Activated naive CD4-positive, alpha-beta T cell treated with anti-CD3 and anti-CD28 coated beads for 36 hours (primary cell): Measurements from ENCODE around the gene DLGAP1. TPM values are rescaled to one million over a fixed set of nuclear protein-coding genes. Genes with fewer than 3 reads are reported as not detected.

ENCODE experiments used
- CTCF ChIA-PET: fragments of 350-600 bp; sonication (Branson Sonifier 250); formaldehyde crosslinking; loops from one replicate; lab custom pipeline; 2021; ENCODE audit warnings: antibody characterized with exemption; lab: Charles Lee
- DNase-seq: peaks from one replicate; pipeline ENCODE4 v3.0.0-alpha.2; 2020
- H3K27ac Mint-ChIP-seq: one replicate; pipeline ENCODE4 v1.8.0; 2021; ENCODE audit warnings: mild to moderate bottlenecking, mixed read lengths
- H3K27me3 Mint-ChIP-seq: one replicate; pipeline ENCODE4 v1.8.0; 2021; ENCODE audit warnings: low read depth, mixed read lengths
- H3K36me3 Mint-ChIP-seq: one replicate; pipeline ENCODE4 v1.8.0; 2021; ENCODE audit warnings: low read depth, mixed read lengths
- H3K4me1 Mint-ChIP-seq: one replicate; pipeline ENCODE4 v1.8.0; 2021; ENCODE audit warnings: low read depth, mixed read lengths
- H3K4me3 Mint-ChIP-seq: one replicate; pipeline ENCODE4 v1.8.0; 2021; ENCODE audit warnings: mild to moderate bottlenecking, moderate library complexity, mixed read lengths
- H3K9me3 Mint-ChIP-seq: one replicate; pipeline ENCODE4 v1.8.0; 2021; ENCODE audit warnings: mixed read lengths
- intact Hi-C: fragments of 100-400 bp; cut with micrococcal nuclease; formaldehyde crosslinking; loops from one replicate; pipeline ENCODE4 v1.15.1; 2023
- total RNA-seq, 2 experiments: library from RNA; stranded (reverse); gene quantifications; one replicate each; pipeline ENCODE4 v1.2.3, GENCODE V29; 2021

Gene DLGAP1
- total RNA-seq, 2 experiments from 2014 or later, result not detected

- intact Hi-C loops, result no loop called here
- no peaks in the 10 kb centered on the region for H3K36me3 Mint-ChIP-seq
- H3K9me3 Mint-ChIP-seq, result no peaks in the 10 kb centered on the region
- CTCF ChIA-PET, result no interaction called here
- DNase-seq, result no peak
- H3K27ac Mint-ChIP-seq, result no peak overlapping the region
- no peaks in the 10 kb centered on the region for H3K4me1 Mint-ChIP-seq
- peaks cover 3% of the 10 kb centered on the region for H3K27me3 Mint-ChIP-seq
- H3K4me3 Mint-ChIP-seq, result no peak overlapping the region
Measured at GRCh38 chr18:3952031-3952430, 503.1 kb downstream of the DLGAP1 start.

- Mint-ChIP-seq H3K4me3 (no peak overlapping the region), H3K4me1 (no peaks in the 10 kb centered on the region), H3K9me3 (no peaks in the 10 kb centered on the region), H3K27me3 (peaks cover 3% of the 10 kb centered on the region), H3K36me3 (no peaks in the 10 kb centered on the region), H3K27ac (no peak overlapping the region)
- CTCF ChIA-PET, result no interaction called here
- no peak for DNase-seq
- intact Hi-C loops, result no loop called here
Measured at GRCh38 chr18:3950668-3951404, 504.3 kb downstream of the DLGAP1 start.

- Mint-ChIP-seq H3K27ac (no peak overlapping the region), H3K4me1 (no peaks in the 10 kb centered on the region), H3K27me3 (peaks cover 3% of the 10 kb centered on the region), H3K36me3 (no peaks in the 10 kb centered on the region), H3K4me3 (no peak overlapping the region), H3K9me3 (no peaks in the 10 kb centered on the region)
- intact Hi-C loops, result no loop called here
- CTCF ChIA-PET, result no interaction called here
- DNase-seq, result no peak
Measured at GRCh38 chr18:3948958-3949357, 506.1 kb downstream of the DLGAP1 start.

GRCh38 chr18:3947383-3947782 is 507.7 kb downstream of the DLGAP1 start:
- H3K9me3 Mint-ChIP-seq, result no peaks in the 10 kb centered on the region
- no peak for DNase-seq
- H3K27ac Mint-ChIP-seq, result no peak overlapping the region
- no peaks in the 10 kb centered on the region for H3K4me1 Mint-ChIP-seq
- no peak overlapping the region for H3K4me3 Mint-ChIP-seq
- CTCF ChIA-PET, result interaction anchor here (0.9 kb wide), 2 partner anchors 15 to 104 kb away, joined by 3 read pairs; no protein-coding TSS in a partner anchor
- no peaks in the 10 kb centered on the region for H3K27me3 Mint-ChIP-seq
- intact Hi-C loops, result no loop called here
- H3K36me3 Mint-ChIP-seq, result no peaks in the 10 kb centered on the region

GRCh38 chr18:3935305-3935704 is 519.8 kb downstream of the DLGAP1 start:
- Mint-ChIP-seq H3K27me3 (no peaks in the 10 kb centered on the region), H3K4me3 (no peak overlapping the region), H3K9me3 (peaks cover 2% of the 10 kb centered on the region), H3K27ac (no peak overlapping the region), H3K36me3 (no peaks in the 10 kb centered on the region), H3K4me1 (no peaks in the 10 kb centered on the region)
- intact Hi-C loops, result no loop called here
- DNase-seq, result no peak
- CTCF ChIA-PET, result interaction anchor here (0.6 kb wide), 1 partner anchor 8 kb away, joined by 4 read pairs; no protein-coding TSS in a partner anchor

- intact Hi-C loops, result no loop called here
- CTCF ChIA-PET, result interaction anchor here (1.2 kb wide), 1 partner anchor 16 kb away, joined by 3 read pairs; no protein-coding TSS in a partner anchor
- Mint-ChIP-seq H3K27me3 (no peaks in the 10 kb centered on the region), H3K27ac (no peak overlapping the region), H3K4me3 (no peak overlapping the region), H3K9me3 (no peaks in the 10 kb centered on the region), H3K36me3 (no peaks in the 10 kb centered on the region), H3K4me1 (no peaks in the 10 kb centered on the region)
- no peak for DNase-seq
Measured at GRCh38 chr18:3932276-3932675, 522.8 kb downstream of the DLGAP1 start.

GRCh38 chr18:3931542-3932112 is 523.5 kb downstream of the DLGAP1 start:
- Mint-ChIP-seq H3K27ac (no peak overlapping the region), H3K9me3 (no peaks in the 10 kb centered on the region), H3K4me3 (no peak overlapping the region), H3K27me3 (peaks cover 2% of the 10 kb centered on the region), H3K36me3 (no peaks in the 10 kb centered on the region), H3K4me1 (no peaks in the 10 kb centered on the region)
- intact Hi-C loops, result no loop called here
- DNase-seq, result no peak
- CTCF ChIA-PET, result interaction anchor here (1.2 kb wide), 1 partner anchor 16 kb away, joined by 3 read pairs; no protein-coding TSS in a partner anchor

GRCh38 chr18:3931013-3931315 is 524.1 kb downstream of the DLGAP1 start:
- Mint-ChIP-seq H3K9me3 (no peaks in the 10 kb centered on the region), H3K36me3 (no peaks in the 10 kb centered on the region), H3K27ac (no peak overlapping the region), H3K27me3 (peaks cover 2% of the 10 kb centered on the region), H3K4me1 (no peaks in the 10 kb centered on the region), H3K4me3 (no peak overlapping the region)
- intact Hi-C loops, result no loop called here
- CTCF ChIA-PET, result no interaction called here
- no peak for DNase-seq

GRCh38 chr18:3930126-3931012 is 524.7 kb downstream of the DLGAP1 start:
- Mint-ChIP-seq H3K4me3 (no peak overlapping the region), H3K4me1 (no peaks in the 10 kb centered on the region), H3K27ac (no peak overlapping the region), H3K27me3 (peaks cover 4% of the 10 kb centered on the region), H3K36me3 (no peaks in the 10 kb centered on the region), H3K9me3 (no peaks in the 10 kb centered on the region)
- intact Hi-C loops, result no loop called here
- CTCF ChIA-PET, result no interaction called here
- DNase-seq, result no peak

- intact Hi-C loops, result no loop called here
- Mint-ChIP-seq H3K27ac (no peak overlapping the region), H3K36me3 (no peaks in the 10 kb centered on the region), H3K27me3 (peaks cover 13% of the 10 kb centered on the region), H3K4me1 (no peaks in the 10 kb centered on the region), H3K9me3 (no peaks in the 10 kb centered on the region), H3K4me3 (no peak overlapping the region)
- DNase-seq, result no peak
- CTCF ChIA-PET, result no interaction called here
Measured at GRCh38 chr18:3924455-3924854, 530.7 kb downstream of the DLGAP1 start.

GRCh38 chr18:3923750-3924149 is 531.4 kb downstream of the DLGAP1 start:
- H3K27me3 Mint-ChIP-seq, result peaks cover 13% of the 10 kb centered on the region
- H3K27ac Mint-ChIP-seq, result no peak overlapping the region

GRCh38 chr18:3921826-3922225 is 533.3 kb downstream of the DLGAP1 start:
- DNase-seq, result no peak
- intact Hi-C loops, result no loop called here
- Mint-ChIP-seq H3K9me3 (no peaks in the 10 kb centered on the region), H3K4me1 (no peaks in the 10 kb centered on the region), H3K27ac (no peak overlapping the region), H3K27me3 (peaks cover 13% of the 10 kb centered on the region), H3K4me3 (no peak overlapping the region), H3K36me3 (no peaks in the 10 kb centered on the region)
- CTCF ChIA-PET, result interaction anchor here (1.0 kb wide), 1 partner anchor 8 kb away, joined by 3 read pairs; no protein-coding TSS in a partner anchor

More at GRCh38 chr18:3923750-3924149, 531.4 kb downstream of the DLGAP1 start:
- Mint-ChIP-seq H3K9me3 (no peaks in the 10 kb centered on the region), H3K36me3 (no peaks in the 10 kb centered on the region), H3K4me3 (no peak overlapping the region), H3K4me1 (no peaks in the 10 kb centered on the region)
- CTCF ChIA-PET, result no interaction called here
- intact Hi-C loops, result no loop called here
- no peak for DNase-seq
